Stimulated activated CD8-positive, alpha-beta memory T cell treated with anti-CD3 and anti-CD28 coated beads, Interleukin-12 subunit alpha, Interleukin-12 subunit beta, amount 100 ng/mL, for 24 hours (primary cell): ENCODE data around the gene MYT1.

Experiments
- DNase-seq: peaks from one replicate; pipeline ENCODE4 v3.0.0-alpha.2; 2020; ENCODE audit errors: extremely low read depth

Gene MYT1

DNA sequence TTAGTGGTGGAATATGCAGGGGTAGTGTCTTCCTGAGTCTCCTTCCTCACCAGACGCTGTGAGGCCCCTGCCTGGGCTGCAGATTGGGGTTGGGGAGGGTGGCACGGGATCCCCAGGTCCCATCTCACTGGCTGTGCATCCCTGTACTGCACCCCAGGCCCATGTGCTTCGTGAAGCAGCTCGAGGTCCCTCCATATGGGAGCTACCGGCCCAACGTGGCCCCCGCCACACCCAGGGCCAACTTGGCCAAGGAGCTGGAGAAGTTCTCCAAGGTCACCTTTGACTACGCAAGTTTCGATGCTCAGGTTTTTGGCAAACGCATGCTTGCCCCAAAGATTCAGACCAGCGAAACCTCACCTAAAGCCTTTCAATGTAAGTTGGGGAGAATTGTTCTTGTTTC is 52.7 kb downstream of the MYT1 start:
- DNase-seq: no peak

DNA sequence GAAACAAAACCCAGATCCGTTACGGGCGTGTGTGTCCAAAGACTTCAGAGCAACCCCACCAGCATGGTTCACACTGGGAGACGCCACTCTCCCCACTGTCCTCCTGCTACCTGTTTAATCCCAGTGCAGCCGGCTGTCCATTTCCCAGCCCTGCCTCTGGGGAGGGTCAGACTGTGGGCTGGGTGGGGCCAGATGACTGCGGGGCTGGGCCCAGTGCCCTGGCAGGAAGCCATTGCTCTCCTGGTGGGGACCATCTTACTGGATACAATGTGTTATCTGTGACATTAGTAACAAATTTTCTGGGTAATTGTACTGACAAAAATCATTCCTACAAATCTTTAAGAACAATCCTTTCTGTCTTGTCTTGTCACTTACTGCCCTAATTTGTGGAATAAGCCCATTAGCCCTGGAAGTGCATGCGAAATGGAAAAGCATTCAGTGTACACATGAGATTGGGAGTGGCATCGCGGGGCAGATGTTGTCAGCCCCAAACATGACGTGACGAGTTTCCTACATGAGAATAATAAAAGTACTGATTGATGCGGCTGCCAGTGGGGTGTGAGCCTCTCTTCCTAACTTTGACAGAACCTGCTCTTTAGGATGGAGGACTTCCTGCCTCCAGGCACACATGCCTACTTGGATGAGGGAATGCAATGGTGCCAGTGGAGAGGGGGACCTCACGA is 53.4 kb downstream of the MYT1 start:
- DNase-seq: no peak

DNA sequence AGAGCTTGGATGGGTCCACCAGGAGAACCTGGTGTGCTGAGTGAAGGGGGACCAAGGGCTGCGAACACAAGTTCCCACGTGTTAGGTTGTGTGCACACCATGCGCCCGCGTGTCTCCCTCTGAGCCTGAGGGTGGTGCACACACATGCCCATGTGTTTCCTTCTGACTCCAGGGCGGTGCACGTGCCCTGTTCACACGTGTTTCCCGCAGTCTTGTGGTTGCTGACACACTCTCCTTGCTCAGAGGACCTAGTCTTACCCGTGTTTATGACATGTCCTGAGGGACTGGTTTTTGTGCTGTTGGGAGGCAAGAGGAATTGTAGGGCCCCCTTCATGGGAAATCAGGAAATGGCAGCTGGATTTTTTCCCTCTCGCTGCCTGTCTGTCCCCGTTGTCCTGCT is 55.0 kb downstream of the MYT1 start:
- DNase-seq: no peak

DNA sequence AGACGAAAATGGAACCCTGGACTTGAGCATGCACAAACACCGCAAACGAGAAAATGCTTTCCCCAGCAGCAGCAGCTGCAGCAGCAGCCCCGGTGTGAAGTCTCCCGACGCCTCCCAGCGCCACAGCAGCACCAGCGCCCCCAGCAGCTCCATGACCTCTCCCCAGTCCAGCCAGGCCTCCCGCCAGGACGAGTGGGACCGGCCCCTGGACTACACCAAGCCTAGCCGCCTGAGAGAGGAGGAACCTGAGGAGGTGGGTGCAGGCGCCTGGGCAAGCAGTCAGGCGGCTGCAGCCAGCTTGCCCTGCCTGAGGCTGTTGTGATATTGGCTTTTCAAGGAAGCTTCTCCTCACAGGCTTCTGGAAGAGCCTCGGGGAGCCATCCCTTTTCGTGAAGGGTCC is 55.5 kb downstream of the MYT1 start:
- no peak for DNase-seq

DNA sequence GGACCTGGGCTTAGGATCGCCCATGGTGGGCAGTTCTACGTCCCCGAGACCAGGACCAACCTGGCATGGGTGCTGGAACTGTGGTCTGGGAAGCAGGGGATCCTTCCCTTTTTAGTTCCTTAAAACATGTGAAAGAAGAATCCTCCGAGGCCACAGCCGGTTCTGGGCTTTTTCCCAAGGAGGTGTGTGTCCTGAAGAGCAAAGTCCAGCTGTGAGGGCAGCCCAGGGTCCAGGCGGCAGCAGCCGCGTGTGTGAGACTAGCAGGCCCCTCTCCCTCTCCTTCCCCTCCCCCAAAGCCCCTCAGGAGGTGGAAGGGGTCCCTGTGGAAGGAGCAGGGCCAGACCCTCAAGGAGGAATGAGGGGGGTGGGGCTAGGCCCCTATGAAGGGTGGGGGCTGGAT is 56.2 kb downstream of the MYT1 start:
- no peak for DNase-seq

DNA sequence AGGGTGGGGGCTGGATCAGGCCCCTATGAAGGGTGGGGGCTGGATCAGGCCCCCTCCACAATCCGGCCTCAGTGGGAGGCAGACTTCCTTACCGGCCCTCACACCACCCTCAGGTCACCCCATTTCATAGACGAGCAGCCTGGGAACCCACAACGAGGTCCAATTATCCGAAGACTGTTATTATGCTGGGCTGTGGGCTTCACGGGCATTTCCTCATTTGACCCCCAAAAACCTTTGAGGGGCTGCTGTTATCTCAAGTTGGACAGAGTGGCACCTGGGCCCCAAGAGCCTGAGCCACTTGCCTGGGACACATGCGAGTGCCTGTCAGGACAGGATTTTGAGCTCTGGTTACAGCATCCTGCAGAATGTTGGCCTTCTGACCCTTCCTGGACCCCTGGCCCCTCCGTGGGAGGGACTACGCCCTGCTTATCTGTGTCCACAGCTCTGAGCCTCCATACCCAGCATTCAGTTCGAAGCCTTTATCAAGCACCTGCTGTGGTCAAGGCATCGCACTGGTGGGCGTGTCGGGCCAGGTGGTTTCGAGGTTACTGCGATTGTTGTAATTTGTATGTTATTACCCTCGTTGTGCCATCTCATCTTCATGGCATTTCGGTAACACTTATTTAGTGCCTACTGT is 56.8 kb downstream of the MYT1 start:
- DNase-seq: no peak

DNA sequence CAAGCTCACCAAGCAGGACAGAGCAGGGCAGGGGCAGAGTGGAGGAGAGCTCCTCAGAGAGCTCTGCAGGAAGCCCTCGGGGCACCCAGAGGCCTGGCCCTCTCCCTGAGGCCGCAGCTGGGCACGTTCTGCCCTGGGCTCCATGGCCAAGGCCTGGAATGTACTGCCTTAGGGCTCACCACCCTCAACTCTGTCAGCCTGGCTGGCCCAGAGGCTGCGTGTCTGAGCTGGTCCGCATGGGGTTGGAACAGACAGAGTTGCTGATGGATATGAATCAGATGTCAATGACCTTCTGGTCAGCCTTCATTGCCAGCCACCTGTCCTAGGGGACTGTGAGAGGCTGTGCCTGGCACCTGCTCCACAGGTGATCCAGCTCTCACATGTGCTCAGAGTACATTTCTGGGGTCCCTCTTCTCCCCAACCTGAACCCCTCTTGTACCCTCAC is 58.1 kb downstream of the MYT1 start:
- no peak for DNase-seq

DNA sequence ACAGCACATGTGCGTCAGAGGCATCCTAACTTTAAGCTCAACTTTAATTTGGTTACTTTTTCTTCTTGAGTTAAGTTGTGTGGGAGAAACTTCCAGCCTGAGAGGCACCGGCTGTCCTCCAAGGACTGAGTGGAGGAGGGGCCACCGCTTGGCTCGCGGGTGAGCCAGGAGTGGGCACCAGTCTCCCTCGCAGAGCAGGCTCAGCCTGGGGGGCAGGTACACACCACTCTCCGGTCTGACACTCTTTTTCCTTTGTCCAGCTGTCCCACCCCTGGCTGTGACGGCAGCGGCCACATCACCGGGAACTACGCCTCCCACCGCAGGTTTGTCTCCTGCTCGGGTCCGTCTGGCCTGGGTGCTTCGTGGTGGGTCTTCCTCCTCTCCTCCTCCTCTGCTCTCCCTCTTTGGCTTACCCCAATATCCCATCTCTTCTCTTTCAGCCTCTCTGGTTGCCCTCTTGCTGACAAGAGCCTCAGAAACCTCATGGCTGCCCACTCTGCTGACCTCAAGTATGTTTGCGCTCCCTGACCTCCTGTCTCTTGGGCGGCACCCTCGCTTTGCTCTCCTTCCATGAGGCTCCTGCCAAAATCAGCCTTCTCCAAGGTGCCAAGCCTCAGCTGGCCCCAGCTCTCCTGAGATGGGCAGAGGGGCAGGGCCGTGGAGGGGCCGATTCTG is 58.7 kb downstream of the MYT1 start:
- DNase-seq: no peak

DNA sequence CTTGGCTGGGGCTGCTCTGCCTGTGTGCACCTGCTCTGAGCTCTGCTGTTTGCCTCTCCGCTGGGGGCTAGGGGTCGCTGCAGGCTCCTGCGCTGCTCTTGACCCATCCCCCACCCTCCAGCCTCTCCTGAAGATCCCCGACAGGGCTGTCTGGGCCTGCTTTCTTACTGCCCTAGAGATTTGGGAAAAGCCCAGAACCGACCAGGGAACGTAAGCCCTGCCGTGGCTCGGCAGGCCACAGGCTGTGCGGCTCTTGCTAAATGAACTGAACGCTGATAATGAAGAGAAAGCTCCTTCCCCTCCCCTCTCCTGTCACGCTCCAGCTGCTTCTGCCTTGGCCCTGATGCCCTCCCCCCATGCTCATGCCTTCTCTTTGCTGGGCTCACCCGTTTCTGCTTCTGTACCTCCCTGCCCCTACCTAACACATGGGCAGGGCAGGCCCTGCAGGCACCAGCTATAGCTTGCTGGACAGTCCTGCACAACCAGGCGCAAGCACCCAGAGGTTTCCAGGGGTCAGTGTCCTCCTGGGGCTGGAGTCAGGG is 59.3 kb downstream of the MYT1 start:
- DNase-seq: no peak

DNA sequence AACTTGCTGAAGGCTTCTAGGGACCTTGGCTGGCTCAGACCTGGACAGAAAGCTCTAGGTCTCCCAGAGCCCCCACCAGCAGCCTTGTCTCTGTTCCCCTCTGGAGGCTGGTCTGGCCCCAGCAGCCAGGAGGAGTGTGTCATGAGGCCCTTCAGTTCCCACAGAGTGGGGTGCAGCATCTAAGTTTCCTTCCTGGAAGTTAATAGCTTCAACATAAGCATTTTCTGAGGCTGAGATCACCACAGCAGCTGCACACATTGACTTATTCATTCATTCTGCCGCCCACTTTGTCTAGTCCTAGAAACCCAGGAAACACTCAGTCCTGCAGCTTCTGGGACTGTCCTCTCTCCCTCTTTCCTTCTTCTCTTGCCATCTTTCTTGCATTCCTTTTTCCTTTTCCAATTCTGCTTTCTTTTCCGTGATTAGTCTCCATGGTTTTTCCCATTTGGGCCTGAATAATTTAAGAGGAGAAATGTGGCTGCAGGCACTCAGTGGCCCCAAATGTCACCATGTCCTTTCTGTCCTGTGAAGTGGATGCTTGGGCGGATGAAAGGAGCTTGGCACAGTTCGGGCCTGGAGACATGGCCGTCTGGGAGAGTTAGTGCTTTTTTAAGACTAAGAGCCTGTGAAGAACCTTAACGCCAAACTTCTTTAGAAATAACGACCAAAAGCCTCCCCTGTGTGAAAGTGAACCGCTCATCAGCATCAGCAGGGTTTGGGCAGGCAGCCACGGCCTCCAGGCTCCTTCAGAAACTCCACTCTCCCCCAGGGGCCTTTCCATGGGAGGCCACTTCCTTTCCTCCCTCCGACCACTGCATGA is 60.3 kb downstream of the MYT1 start:
- DNase-seq: no peak

DNA sequence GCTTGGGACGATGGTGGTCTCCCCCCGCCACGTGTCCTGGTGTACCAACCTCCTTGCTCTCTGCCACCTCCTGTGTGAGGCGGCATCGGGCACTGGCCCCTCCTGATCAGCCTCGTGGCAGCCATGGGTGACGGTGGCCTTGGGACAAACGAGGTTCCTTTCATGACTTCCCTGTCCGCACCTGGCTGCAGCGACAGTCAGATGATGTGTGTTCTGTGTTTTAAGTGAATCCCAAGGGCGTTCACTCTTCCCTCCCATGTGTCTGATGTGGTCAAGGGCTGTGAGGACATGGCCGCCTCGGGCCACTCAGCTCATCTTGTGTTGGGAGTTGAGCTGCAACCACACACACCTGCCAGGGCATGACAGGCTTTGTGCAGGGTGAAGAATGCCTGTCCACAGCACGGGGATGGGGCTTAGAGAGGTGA is 60.9 kb downstream of the MYT1 start:
- no peak for DNase-seq

DNA sequence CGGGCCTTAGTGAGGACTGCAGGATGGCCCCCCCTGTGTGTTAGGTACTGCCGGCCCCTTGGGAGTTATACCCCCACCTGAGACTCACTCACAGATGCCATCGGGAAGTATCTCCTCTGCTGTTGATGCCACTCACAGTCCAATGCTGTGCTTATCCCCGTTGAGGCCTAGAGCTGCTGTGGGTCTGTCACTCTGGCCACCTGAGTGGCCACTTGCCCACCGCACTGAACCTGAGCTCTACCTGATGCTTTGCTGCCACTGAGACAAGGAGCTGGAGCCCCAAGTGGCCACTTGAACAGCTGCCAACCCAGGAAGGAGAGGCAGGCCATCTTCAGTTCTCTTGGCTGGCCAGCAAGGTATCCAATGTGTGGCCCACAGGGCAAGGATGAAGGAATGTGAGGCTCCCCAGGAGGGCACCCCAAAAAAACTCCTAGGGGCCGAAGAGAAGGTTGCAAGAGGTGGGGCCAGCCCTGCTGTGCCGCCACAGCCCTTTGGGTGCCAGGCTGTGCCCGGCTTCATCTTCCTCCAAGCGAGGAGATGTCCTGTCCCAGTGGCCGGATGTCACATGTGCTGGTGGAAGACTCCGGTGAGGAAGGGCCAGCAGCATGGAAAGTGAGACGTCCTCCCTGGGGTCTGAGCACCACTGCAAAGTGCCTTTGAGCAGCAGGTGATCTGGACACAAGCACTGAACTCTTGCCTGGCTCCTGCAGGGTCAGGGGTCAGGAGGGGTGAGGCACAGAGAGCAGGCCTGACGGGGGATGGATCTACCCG is 61.8 kb downstream of the MYT1 start:
- DNase-seq: no peak

DNA sequence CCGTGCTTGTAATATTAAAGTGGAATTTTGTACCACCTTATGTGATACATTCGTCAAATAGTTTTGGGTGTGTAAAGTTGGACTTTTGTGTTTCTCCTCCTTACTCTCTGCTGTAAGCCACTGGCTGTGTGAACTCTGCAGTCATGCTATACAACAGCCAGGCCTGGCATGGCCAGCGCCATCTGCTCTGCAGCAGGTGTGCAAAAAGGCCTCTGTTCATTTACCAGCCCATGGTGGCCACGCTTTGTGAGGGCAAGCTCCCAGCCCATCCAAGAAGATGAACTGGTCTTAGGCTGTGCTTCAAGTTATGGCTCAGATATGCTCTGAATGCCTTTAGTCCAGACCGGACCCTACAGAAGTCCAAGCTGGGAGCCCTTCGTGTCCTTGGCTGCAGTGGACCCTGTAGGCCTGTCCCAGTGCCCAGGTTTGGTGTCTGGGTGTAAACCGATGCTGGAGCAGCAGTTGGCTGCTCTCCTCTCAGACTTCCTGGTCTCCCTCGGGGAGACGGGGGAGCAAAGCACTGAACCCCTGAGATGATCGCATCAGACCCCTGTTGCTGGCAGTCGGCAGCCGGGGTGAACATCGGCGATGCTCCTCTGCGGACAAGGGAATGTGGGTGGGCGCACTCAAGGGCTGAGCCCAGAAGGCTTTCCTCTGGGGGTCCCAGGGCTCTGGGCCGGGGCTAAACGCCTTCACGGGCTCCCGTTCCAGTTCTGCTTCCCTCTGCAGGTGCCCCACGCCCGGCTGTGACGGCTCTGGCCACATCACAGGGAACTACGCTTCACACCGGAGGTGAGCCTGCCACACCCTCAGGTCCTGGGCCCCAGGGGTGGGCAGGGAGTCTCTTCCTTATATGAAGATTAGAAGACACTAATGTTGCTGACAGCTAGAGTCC is 62.7 kb downstream of the MYT1 start:
- DNase-seq: no peak

DNA sequence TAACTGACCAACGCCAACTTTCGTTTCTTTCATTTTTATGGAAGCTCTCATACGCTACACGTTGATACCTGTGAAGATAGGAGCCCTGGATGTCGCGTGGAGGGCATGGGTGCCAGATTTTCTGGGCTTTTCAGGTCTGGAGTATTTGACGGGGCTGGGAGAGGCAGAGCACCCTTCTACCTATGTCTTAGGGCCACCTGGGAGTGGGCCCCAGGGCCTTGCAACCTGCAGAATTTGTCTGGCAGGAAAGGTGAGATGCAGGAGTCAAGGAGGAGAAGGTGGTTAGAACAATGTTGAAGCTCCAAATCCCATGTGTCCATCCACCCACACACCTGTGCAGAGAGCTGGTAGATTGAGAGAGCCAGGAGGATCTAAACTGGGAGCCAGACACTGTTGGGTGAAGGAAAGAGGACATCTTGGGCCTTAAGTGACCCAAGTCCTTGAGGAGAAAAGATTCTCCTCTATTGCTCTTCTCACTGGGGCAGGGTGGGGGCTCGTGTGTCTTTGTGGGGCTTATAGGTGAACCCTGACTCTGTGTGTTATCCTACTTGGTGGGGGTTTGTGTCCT is 63.9 kb downstream of the MYT1 start:
- DNase-seq: no peak

DNA sequence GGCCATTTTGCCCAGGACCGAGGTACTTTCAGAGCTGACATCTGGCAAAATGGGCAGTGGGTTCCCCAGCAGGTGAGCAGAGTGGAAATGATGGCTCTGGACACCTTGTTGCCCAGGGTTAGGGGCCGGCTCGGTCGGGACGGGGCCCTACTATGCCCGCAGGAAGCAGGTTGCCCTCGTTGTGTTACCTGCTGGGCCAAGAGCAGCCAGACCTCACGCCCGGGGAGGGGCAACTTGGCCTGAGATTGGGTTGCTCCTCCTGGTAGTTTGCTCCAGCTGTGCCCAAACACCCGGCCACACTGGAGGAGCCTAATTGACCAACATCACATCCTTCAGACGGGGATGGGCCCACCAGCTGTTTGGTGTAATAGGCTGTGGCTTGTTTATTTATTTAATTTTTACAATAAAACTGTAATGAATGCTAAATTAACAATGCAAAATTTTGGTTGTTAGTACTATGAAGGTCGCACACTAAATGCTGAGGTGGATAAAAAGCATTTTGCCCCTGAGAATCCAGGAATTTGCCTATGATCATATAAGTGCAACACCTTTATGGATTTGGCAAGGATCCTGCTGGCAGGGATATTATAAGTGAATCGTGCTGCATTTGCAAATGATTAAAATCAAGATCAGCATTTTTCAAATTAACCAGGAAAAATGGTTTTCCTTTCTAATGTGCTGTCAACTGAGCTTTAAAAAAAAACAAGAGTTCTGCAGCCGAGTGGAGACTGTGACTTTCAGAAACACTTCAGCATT is 64.7 kb downstream of the MYT1 start:
- DNase-seq: no peak

DNA sequence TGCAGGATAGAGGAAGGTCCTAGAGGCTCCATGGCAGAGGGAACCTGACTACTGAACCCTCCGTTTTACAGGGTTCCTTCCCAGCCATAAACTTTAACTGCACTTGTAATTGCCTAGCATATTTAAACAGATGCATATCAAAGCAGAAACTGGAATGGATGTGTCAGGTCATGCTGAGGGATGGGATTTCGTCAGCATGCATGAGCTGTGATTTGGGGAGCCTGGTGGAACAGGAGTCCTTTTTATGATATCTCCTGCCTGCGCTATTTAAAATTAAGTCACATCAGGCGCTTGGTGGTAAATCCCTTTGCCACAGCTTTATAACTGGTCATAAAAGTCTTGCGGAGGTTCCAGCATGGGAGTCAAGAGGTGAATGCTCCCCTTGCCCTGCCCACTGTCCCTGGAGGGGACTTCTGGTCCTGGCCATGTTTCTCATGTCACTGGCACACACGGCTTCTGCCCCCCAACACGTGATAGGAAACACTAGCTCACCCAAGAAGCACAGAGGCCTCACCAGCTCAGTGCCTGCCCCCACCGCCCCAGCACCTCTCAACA is 65.3 kb downstream of the MYT1 start:
- DNase-seq: no peak

DNA sequence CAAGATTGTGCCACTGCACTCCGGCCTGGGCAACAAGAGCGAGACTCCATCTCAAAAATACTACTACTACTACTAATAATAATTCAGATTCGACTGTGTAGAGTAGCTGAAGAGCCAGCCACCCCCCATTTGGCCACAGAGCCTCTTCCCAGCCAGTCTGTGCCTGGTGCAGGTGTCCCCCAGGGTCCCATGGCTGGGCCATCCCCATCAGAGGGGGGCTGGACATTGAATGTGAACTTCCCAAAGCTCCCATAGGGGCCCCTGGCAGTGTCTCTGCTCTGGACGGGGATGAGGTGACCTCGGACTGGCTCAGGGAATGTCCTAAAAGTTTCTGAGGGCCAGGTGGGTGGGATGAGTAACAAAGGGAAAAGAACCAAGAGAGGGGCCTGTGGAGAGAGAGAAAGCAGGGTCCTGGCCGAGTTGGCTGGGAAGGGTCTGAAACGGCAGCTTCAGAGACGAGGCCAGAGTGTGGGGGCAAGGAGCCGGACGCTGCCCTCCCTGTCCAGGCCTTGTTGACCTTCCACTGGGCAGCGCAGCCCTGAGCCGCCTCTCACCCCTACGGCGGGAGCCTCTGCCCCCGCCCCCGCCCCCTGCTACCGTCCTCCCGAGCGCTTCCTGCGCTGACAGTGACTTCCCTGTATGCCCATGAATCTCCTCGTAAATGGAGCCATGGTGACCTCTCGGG is 66.4 kb downstream of the MYT1 start:
- no peak for DNase-seq
